GM23248 (cell line): ENCODE results near the gene NDUFAF5.

ENCODE experiments used
- EZH2 ChIP-seq: fragments of 200-600 bp; sonication (generic); IDR thresholded peaks from 2 replicates; pipeline ENCODE4 v1.6.1; 2018; ENCODE audit warnings: antibody characterized with exemption, mild to moderate bottlenecking; ENCODE audit not compliant: insufficient read depth, poor library complexity, severe bottlenecking
- EZH2phosphoT487 ChIP-seq: fragments of 200-600 bp; sonication (generic); IDR thresholded peaks from 2 replicates; pipeline ENCODE4 v1.6.1; 2018; ENCODE audit warnings: antibody characterized with exemption, moderate library complexity, mild to moderate bottlenecking, low read depth; ENCODE audit not compliant: insufficient read depth

- TF ChIP-seq EZH2 (no peak), EZH2phosphoT487 (no peak)
These were observed 42.9 kb upstream of the NDUFAF5 start for GRCh38 chr20:13741879-13742278.
